Stimulated activated CD4-positive, alpha-beta T cell treated with anti-CD3 and anti-CD28 coated beads, Interleukin-12 subunit alpha, Interleukin-12 subunit beta, amount 100 ng/mL, for 48 hours (primary cell): ENCODE measurements around the gene ATXN10.

Experiments used
- DNase-seq, 3 donors: peaks; one replicate each; pipeline ENCODE4 v3.0.0-alpha.2; 2020; ENCODE audit warnings: low read depth in 2 of 3, low spot score in 1 of 3

Gene ATXN10

DNA sequence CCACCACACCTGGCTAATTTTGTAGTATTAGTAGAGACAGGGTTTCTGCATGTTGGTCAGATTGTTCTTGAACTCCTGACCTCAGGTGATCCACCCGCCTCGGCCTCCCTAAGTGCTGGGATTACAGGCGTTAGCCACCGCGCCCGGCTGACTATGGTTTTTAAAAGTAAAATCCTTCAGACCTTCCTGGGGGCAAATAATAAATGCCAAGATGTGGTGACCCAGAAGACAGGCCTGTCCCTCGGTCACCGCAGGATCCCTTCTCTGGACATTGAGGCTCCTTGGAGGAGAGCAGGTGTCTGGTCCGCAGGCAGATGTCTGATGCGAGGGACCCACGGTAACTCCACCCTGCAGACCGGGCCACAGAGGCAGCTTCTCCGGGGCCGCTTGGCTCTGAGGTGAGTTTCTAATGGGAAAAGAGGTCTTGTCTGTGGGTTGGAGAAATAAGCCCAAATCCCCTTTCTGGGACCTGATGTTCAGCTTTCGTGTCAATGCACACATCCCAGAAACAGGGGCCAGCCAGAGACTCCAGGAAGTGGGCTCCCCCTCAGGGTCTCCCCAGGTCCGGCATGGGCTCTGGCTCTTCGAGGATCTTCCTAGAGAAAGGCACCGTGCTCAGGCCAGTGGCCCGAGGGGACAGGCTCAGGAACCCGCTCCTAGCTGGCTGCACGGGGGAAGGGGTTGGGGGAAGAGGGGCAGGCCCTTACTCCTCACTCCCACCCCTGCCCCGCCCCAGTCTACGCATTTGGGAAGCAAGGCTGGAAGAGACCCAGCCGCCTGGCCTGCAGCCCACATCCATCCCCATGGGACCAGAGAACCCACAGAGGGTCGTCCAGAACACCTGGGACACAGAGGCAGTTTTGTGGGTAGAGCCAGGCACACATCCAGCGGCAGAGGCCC is 204.8 kb downstream of the ATXN10 start:
- DNase-seq = no peak

DNA sequence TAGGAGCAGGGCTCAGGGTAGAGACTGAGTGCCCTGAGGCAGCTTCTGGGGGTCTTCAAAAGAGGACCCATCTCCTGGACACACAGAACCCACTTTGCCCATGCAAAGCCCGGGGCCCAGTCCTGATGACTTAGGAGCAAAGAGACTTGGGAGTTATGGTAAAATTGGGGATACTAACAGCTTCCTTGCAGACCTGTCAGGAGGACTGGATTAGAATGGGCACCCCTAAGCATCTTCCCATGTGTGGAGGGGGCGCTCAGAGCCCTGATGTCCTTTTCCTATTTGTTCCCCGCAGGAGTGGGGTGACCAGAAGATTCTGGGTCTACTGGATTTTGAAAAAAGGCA is 205.4 kb downstream of the ATXN10 start:
- DNase-seq = no peak

DNA sequence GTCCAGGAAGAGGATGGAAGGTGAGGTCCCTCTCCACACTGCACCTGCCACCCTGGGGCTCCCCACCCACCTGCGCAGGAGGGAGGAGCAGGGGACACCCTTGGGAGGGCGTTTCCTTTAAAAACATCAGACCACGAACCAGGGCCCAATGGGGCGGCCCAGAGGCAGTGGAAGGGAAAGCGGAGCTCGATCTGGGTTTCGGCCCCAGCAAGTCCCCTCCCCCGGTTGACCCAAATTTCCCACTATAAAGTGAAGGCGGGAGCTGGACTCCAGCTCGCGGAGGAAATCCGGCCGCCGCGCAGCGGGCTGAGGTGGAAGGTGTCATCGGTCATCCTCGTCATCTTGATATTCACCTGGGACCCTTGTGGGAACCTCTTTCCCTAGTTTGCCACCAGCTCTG is 206.0 kb downstream of the ATXN10 start:
- no peak for DNase-seq

DNA sequence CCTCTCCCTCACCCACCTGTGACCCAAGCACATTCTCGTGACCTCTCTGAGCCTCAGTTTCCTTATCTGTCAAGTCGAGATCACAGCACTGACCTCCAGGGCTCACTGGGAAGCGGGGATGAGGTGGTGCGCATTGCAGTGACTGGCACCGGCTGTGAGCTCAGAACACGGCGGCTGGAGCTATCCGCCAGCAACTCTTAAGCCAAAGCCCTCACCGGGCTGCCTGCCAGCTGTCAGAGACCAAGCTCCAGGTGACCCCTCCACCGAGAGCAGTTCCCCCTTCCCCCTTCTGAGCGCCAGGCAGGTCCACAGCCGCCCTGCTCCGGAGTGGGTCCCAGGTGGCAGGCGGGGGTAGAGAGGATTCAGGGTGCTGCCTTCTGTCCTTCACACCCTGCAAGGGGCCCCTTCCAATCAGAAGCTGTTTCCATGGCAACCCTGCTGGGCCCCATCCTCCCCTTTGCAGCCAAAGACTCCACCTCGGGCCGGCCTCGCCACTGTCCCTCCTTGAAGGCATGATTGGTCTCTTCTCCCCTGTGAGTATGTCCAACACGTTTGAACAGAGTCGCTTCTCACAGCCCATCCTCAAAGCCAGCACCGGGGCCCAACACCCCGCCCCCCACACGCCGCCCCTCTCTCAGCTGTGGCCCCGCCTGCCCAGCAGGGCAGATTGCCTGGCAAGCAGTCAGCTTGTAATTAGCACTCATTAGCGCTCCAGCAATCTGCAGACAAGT is 206.6 kb downstream of the ATXN10 start:
- DNase-seq = no peak

DNA sequence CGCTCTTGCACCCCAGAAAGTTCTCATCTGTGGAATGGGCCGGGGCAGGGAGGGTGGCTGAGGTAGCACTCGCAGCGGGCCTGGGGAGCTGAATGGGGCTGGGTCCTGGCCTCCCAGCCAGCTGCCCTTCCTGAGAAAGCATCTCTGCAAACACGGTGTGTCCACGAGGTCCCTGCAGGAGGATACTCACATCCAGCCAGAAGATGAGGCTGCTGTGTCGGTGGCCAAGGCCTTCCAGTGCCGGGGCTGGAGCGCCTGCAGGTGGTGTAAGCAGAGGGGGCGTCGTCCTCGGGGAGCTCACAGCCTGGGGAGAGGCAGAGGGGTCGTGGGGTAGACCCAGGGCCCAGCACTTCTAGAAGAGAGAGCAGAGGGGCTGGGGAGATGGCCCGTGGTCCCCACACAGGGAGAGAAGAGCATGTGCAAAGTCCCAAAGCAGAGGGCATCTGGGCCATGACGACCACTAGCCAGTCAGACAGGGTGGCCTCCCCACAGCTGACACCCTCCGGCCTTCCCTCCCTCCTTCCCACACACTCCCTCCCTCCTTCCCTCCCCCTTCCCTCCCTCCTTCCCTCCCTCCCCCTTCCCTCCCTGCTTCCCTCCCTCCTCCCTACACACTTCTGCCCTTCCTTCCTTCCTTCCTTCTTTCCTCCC is 207.4 kb downstream of the ATXN10 start:
- no peak for DNase-seq

DNA sequence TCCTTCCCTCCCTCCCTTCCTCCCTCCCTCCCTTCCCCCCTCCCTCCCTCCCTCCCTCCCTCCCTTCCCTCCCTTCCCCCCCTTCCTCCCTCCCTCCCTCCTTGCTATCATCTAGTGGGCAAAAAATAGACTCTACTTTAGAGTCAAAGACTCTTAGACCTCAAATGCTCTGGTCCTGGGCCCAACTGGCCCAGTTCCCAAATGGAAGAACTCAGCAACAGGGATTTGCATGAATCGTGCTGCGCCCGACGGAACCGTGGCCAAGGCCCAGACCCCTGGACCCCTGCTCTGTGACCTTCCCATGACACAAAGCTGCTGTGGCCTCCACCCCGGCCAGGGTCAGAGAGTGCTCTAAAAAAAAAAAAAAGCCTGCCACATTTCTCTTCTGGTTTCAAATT is 207.9 kb downstream of the ATXN10 start:
- DNase-seq = no peak

DNA sequence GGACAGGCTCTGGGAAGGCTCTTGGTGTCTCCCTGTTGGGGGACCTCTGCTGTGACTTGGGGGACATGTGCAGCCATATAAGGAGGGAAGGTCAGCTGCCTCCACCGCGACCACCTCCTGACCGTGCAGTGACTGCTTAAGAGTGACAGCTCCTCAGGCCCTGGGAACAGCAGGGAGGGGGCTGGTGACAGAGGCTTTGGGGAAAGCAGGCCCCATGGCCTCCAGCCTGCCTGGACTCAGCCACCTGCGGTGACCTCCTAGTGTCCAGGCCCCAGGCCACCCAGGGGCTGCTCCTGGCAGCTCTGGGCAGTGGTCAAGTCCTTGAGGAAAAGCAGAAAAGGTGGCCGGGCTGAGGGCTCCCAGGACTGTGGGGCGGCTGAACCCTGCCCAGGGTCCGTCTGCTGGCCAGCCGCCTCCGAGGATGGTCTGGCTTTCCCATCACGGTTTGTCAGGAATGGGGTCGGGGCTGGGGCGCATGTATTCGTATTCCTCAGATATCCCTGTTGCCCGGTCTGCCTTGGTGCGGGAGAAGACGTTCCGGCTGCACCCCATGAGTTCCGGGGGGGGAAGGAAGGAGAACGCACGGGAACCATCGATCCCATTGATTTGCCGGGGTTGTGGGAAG is 208.6 kb downstream of the ATXN10 start:
- no peak for DNase-seq

DNA sequence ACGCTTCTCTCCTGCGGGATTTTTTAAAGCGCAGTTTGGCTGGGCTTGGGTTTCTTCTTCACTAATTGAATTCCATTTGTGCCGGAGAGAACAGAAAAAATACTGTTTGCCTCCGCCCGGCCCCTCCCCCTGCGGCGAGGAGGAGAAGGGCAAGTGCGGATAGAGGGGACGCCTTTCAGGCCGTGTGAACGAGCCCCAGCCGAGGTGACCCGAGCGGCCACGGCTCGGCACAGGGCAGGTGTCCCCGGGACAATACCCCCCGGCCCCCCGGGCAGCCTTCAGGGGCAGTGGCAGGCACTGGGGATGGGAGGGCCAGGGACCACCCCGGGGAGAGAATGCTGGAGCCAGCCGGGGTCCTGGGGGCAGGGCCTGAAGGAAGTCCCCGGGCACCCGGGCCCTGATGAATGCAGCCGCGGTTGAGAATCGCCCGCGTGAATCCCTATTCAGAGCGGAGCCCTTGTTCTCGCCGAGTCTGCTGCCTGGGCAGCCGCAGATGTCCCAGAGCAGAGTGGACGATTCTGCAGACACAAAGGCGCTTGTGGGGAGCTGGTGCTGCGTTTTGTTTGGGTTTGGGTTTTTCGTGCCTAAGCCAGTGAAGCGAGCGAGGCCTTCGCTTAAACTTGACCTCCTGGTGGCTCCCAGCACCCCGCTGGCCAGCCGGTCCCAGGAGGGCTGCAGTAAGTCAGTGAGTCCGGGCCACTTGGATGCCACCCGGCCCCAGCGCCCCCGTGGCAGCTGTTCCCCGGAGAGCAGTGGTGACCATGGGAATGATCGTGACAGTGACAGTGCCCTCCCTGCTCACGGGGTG is 209.3 kb downstream of the ATXN10 start:
- no peak for DNase-seq

DNA sequence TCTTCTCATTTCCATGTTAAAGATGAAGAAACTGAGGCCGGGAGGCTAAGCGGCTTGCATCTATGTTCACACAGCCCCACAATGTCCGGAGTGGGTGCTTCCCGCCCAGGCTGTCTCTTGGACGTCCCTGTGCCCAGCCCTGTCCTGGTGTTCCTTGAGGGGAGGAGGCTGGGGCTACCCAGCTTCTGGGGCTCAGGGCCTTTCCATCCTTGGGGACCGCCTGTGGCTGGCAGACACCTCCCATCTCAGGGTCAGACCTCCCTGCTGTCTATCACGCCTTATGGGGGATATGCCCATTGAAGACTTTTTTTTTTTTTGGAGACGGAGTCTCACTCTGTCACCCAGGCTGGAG is 209.9 kb downstream of the ATXN10 start:
- DNase-seq = no peak

DNA sequence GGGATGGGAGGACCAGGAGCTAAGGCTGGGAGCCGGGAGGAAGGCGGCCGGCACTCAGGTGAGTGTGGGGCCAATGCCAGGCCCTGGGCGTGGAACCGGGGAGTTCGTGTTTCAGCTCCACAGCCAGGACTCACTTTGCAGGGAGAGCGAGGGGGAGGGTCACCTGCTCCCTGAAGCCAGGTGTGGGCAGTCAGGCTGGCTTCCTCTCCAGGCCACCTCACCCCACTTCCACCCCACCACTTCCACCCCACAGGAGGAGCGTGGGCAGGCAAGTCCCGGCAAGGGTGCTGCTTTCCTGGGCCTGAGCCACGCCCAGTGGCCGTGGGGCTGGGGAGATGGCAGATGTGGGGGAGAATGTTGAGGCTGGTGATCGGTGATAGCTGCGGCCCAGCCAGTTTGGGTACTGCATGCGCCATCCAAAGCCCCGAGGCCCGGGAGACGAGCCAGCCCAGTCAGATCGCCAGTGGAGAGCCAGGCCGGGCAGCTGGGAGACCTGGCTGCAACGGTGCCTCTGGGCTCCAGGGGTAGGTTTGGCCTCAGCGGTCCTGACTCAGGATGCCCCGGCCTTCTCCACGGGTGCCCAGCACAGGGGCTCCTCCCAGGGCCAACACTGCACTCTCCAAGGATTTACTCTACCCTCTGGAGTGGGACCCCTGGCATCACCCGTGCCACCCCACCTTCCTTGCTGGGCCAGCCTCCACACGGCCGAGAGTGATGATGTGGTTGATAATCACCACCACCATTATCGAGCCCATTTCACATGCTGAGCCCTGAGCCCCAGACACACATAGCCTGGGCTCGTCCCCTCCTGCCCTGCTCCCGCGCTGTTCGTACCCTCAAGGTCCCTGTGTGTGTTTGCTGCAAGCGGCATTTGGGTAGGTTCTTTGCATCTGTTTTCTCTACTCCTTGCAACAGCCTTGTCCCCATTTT is 211.5 kb downstream of the ATXN10 start:
- no peak for DNase-seq

DNA sequence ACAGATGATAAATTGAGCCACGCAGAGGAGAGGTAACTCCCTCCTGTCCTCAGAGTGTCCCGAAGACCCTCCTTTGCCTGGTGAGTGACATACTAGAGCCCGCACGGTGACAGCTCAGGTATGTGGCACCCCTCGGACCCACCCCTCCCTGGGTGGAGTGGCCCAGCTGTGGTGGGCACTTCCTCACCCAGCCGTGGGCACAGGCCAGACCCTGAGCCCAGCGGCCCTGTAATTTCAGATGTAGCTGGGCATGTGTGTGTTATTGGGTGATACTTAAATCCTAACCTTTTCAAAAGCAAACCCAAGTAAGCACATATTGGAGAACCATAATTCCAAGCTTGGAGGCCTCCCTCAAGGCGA is 212.2 kb downstream of the ATXN10 start:
- no peak for DNase-seq

DNA sequence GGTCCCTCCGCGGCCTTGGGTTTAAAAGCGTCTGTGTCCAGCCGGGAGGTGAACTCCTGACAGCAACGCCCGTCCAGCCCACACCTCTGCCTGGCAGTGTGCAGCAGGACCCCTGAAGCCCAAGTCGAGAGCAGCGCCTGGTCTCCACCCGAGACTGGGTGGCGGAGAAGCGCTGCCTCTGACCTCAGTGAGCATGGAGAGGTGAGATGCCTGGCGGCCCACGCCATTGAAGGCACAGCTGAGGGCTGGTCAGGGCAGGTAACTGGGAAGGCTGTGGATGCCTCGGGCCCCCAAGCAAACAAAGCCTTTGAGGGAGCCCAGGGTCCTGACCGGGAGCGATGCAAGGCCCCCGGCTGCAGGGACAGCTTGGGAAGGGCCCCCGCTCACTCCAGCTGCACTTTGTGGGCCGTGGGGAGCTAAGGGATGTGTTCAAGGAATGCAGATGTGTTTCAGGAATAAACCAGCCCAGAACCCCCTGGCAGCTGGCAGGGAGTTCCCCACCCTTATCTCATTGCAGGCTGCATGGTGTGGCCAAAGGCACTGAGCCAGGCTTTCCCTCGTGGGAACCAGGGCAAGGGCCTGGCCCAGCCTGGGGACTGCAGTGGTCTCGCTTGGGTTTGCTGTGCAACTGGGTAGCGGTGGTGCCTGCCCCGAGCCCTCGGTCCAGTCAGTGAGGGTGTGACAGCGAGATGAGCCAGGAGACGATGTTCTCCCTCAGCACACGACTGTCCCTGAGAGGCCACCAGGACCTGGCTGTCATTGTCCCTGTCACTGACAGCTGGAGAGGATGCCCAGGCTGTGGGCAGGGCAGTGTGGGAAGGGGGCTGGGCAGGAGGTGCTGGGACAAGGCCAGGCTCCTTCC is 212.8 kb downstream of the ATXN10 start:
- DNase-seq = no peak

DNA sequence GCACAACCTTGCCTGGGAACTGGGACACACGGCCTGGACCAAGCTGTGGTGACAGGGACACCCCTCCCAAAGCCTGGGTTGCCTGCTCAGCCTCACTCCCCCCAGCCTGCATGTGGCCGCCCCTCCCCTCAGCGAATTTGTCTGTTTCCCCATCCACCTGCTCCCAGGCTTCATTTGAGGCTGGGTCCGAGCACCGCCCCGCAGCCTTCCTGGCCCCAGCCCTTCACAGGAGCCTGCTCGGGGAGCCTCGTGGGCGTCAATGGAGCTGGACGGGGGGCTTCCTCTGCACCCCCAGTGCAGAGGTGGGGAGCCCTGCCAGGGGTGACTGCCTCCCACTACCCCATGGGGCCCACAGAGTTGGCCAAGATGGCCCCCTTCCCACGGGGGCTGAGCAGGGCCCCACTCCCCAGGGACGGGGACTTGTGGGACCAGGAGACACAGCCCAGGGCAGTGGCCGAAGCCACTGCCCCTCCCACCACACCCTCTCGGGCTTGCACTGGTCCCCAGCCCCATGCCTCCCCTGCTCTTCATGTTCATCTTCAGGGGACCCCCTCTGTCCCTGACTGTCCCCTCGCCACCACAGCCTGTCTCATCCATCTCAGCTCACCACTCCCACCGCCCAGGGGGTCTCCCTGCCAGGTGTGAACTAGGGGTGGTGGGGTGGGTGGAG is 213.7 kb downstream of the ATXN10 start:
- DNase-seq = no peak

DNA sequence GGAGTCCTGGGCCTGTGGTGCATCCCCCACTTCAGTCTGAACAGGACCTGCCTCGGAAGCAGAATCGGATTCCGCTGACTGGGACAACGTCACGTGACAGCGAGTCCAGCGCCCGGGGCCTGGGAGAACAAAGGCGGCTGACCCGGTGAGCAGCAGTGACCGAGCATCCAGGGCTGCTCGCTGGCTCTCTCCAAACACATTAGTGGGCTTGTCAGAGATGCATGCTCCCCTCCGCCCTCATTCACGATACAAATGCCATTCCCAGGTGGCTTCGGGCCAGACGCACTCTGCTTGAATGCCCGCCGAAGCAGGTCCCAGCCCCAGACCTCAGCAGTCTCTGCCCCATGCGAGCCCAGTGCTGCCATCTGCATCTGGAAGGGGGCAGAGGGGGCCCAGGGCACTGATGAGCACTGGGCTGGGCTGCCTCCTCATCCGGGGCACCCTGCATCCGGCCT is 214.3 kb downstream of the ATXN10 start:
- DNase-seq = no peak

DNA sequence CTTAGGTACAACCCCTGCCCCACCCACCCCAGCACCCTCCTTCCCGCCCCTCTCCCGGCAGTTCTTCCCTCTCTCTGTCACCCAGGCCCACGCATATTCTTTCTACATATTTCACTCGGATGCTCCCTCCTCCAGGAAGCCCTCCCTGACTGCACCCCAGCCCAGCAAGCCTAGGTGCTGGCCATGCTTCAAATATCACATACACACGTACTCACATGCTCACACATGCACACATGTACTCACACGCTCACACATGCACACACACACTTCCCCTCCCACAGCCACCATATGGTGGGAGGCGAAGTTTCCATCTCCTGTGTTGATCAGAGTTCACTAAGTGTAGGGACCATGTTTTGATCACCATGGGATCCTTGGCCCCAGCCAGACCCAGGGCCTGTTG is 214.9 kb downstream of the ATXN10 start:
- DNase-seq = no peak

DNA sequence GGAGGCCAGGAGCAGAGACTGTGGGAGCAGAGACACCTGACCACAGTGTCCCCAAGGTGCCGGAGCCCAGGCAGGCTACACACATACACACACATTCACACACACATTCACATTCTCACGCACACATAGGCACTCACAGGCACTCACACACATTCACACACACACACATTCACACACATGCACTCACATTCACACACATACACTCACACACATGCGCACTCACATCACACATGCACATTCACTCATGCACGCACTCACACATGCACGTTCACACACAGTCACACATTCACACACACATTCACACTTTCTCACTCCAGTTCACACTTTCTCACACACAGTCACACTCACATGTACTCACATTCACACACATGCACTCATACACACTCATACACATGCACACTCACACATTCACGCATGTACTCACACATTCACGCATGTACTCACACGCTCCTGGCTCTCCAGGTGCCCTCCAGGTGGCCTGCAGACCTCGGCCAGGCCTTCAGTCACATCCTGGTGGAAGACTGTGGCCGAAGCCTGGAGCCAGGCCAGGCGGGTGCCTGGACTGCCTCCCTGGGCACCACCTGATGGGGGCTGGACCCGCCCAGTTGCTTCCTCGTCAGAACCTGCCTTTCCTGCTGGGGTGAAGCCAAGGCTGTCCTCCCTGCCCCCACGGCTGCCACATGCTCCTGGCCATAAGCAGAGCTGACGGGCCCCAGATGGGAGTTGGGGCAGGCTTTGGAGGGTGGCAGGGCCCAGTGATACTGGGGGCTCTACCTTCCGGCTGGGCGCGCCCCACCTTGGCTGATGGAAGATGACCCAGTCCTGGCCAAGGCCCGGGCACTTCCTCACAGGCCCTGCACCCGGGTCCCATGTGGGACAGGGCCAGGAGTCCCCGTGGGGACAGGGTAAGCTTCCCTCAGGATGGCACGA is 215.8 kb downstream of the ATXN10 start:
- DNase-seq = no peak
